Measurements from ENCODE around the gene PCDH9. TPM values are rescaled to one million over a fixed set of nuclear protein-coding genes. Genes with fewer than 3 reads are reported as not detected.

The PCDH9 gene
- total and polyA plus RNA-seq, 10 of the 15 experiments (the other 5 are each of a cell fraction or from before 2014, with no cell fraction given): 0.02 to 2.3 (median 0.05) TPM; not detected in 1

DNA sequence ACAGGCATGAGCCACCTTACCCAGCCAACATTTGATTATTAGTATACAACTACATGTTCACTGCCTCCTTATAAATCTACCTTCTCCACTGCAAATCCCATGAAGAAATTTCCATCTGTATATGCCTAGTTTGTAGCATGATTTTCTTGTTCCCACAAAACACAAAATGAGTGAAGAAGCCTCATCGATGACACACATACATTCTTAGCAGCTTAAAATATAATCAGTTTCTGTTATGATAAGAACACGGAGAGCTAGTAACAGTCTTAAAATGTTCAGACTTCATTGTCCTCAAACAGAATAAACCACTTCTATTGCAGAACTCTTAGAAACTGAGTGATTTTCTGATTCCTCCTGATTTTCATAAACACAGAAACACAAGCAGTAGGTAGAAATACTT lies 740.5 kb downstream of the PCDH9 start:
- Histone ChIP-seq H3K27ac (ENCODE audit: control insufficient read depth, insufficient read depth) (no peak overlapping the region), H4K20me1 (ENCODE audit: control insufficient read depth, insufficient read depth) (no peaks in the 10 kb centered on the region), H3K4me2 (ENCODE audit: control insufficient read depth, insufficient read depth) (no peak overlapping the region), H3K36me3 (ENCODE audit: control insufficient read depth in 2 of 2, insufficient read depth in 2 of 2, low read length in 1 of 2) (no peaks in the 10 kb centered on the region), H3K9me3 (replicated peaks; ENCODE audit: control insufficient read depth, insufficient read depth, low read length) (no peaks in the 10 kb centered on the region), H3K79me2 (ENCODE audit: control insufficient read depth, insufficient read depth, low read length) (no peaks in the 10 kb centered on the region), H2AFZ (ENCODE audit: control insufficient read depth, low read depth, low read length) (no peak overlapping the region), H3K4me3 (no peak overlapping the region), H3K4me1 (ENCODE audit: control insufficient read depth, insufficient read depth, low read length) (no peaks in the 10 kb centered on the region), H3K9ac (ENCODE audit: control insufficient read depth, insufficient read depth, low read length) (no peak overlapping the region), H3K27me3 (replicated peaks in 1 of 2; ENCODE audit: control insufficient read depth in 2 of 2, insufficient read depth in 2 of 2, low read length in 1 of 2) (no peaks in the 10 kb centered on the region)
- DNase-seq (ENCODE audit: low read depth, low spot score) (no peak), FAIRE-seq (no peak), ATAC-seq (no peak)
- 38% methylated on average over 2 of the region's 2 CpGs for WGBS (ENCODE audit: insufficient coverage, insufficient replicate concordance, low lambda C conversion rate, missing lambda C conversion rate)
- in situ Hi-C loops (cut with MboI): no loop called here
- ChIA-PET SMC1A (ENCODE audit: uncharacterized antibody, unreplicated experiment) (no interaction called here), POLR2A (no interaction called here), RAD21 (ENCODE audit: unreplicated experiment) (no interaction called here), CTCF (interaction anchor here (1.0 to 1.4 kb wide), 2 partner anchors 18 to 44 kb away, joined by 3 to 4 read pairs; no protein-coding TSS in a partner anchor)
- BruUV-seq (replicated peaks): no TSS peak
- TF ChIP-seq, protein P1, sequence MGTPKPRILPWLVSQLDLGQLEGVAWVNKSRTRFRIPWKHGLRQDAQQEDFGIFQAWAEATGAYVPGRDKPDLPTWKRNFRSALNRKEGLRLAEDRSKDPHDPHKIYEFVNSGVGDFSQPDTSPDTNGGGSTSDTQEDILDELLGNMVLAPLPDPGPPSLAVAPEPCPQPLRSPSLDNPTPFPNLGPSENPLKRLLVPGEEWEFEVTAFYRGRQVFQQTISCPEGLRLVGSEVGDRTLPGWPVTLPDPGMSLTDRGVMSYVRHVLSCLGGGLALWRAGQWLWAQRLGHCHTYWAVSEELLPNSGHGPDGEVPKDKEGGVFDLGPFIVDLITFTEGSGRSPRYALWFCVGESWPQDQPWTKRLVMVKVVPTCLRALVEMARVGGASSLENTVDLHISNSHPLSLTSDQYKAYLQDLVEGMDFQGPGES (IDR thresholded peaks at IDR 0.05): no peak
- no peak for TF ChIP-seq NFYB (IDR thresholded peaks at IDR 0.05; ENCODE audit: insufficient read depth, low read depth, low read length)
- TF ChIP-seq, protein P2, sequence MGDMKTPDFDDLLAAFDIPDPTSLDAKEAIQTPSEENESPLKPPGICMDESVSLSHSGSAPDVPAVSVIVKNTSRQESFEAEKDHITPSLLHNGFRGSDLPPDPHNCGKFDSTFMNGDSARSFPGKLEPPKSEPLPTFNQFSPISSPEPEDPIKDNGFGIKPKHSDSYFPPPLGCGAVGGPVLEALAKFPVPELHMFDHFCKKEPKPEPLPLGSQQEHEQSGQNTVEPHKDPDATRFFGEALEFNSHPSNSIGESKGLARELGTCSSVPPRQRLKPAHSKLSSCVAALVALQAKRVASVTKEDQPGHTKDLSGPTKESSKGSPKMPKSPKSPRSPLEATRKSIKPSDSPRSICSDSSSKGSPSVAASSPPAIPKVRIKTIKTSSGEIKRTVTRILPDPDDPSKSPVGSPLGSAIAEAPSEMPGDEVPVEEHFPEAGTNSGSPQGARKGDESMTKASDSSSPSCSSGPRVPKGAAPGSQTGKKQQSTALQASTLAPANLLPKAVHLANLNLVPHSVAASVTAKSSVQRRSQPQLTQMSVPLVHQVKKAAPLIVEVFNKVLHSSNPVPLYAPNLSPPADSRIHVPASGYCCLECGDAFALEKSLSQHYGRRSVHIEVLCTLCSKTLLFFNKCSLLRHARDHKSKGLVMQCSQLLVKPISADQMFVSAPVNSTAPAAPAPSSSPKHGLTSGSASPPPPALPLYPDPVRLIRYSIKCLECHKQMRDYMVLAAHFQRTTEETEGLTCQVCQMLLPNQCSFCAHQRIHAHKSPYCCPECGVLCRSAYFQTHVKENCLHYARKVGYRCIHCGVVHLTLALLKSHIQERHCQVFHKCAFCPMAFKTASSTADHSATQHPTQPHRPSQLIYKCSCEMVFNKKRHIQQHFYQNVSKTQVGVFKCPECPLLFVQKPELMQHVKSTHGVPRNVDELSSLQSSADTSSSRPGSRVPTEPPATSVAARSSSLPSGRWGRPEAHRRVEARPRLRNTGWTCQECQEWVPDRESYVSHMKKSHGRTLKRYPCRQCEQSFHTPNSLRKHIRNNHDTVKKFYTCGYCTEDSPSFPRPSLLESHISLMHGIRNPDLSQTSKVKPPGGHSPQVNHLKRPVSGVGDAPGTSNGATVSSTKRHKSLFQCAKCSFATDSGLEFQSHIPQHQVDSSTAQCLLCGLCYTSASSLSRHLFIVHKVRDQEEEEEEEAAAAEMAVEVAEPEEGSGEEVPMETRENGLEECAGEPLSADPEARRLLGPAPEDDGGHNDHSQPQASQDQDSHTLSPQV (IDR thresholded peaks at IDR 0.05): no peak
- TF ChIP-seq SIN3A (IDR thresholded peaks at IDR 0.05; ENCODE audit: low read depth, low read length): no peak
- intact Hi-C loops (cut with micrococcal nuclease; ENCODE audit: unreplicated experiment): no loop called here
